SK-N-MC (cell line): ENCODE data around the gene IGFALS.

Experiments
- EZH2 ChIP-seq: fragments of 200-600 bp; sonication (generic); IDR thresholded peaks from one replicate; pipeline ENCODE4 v1.6.1; 2017; ENCODE audit warnings: antibody characterized with exemption
- FOXP2 ChIP-seq: optimal IDR thresholded peaks from 2 replicates; pipeline ENCODE3; 2011; ENCODE audit warnings: mild to moderate bottlenecking, moderate library complexity; ENCODE audit not compliant: insufficient read depth; ENCODE audit errors: extremely low read length, control extremely low read depth
- POLR2AphosphoS5 ChIP-seq: IDR thresholded peaks from 2 replicates; pipeline ENCODE4 v1.6.1; 2012; ENCODE audit warnings: mild to moderate bottlenecking, low read depth, low read length, borderline replicate concordance

GRCh38 chr16:1830213-1830612 lies 36.7 kb upstream of the IGFALS start:
- TF ChIP-seq POLR2AphosphoS5 (no peak), EZH2 (no peak), FOXP2 (no peak)
